H9 (cell line): ENCODE results near the gene SORCS2. TPM values are rescaled to one million over a fixed set of nuclear protein-coding genes. Genes with fewer than 3 reads are reported as not detected.

Experiments used
- DNase-seq: peaks from one replicate; pipeline ENCODE4 v3.0.0-alpha.2; 2017
- H2AFZ ChIP-seq: one replicate; pipeline ENCODE4 v1.6.1; 2013; ENCODE audit warnings: mild to moderate bottlenecking, low read length, control low read depth, moderate library complexity
- H2AK5ac ChIP-seq: 2 replicates; pipeline ENCODE4 v1.6.1; 2013; ENCODE audit warnings: low read length, control low read depth, mixed read lengths; ENCODE audit not compliant: insufficient read length
- H2BK120ac ChIP-seq: one replicate; pipeline ENCODE4 v1.6.1; 2013; ENCODE audit warnings: low read depth, mild to moderate bottlenecking, low read length, control low read depth, inconsistent platforms; ENCODE audit not compliant: poor library complexity, severe bottlenecking
- H2BK12ac ChIP-seq: 2 replicates; pipeline ENCODE4 v1.6.1; 2013; ENCODE audit warnings: low read length, control low read depth, mixed read lengths, low read depth; ENCODE audit not compliant: insufficient read length
- H2BK15ac ChIP-seq: 2 replicates; pipeline ENCODE4 v1.6.1; 2013; ENCODE audit warnings: low read depth, low read length, control low read depth
- H2BK20ac ChIP-seq: one replicate; pipeline ENCODE4 v1.6.1; 2013; ENCODE audit warnings: low read depth, mild to moderate bottlenecking, low read length, control low read depth, inconsistent platforms; ENCODE audit not compliant: poor library complexity, severe bottlenecking
- H2BK5ac ChIP-seq: 2 replicates; pipeline ENCODE4 v1.6.1; 2013; ENCODE audit warnings: low read length, control low read depth, mixed read lengths; ENCODE audit not compliant: insufficient read length
- H3K14ac ChIP-seq: 2 replicates; pipeline ENCODE4 v1.6.1; 2013; ENCODE audit warnings: low read length, control low read depth; ENCODE audit not compliant: insufficient read depth
- H3K18ac ChIP-seq: 2 replicates; pipeline ENCODE4 v1.6.1; 2013; ENCODE audit warnings: low read depth, mild to moderate bottlenecking, mixed read lengths, low read length, control low read depth; ENCODE audit not compliant: insufficient read length
- H3K23ac ChIP-seq: 2 replicates; pipeline ENCODE4 v1.6.1; 2013; ENCODE audit warnings: low read length, control low read depth, mixed read lengths, low read depth; ENCODE audit not compliant: insufficient read length
- H3K23me2 ChIP-seq: 2 replicates; pipeline ENCODE4 v1.6.1; 2013; ENCODE audit warnings: low read depth, mild to moderate bottlenecking, mixed read lengths, low read length, control low read depth; ENCODE audit not compliant: insufficient read length, poor library complexity, severe bottlenecking
- H3K27ac ChIP-seq: 2 replicates; pipeline ENCODE4 v1.5.1; 2013; ENCODE audit warnings: low read length, control low read depth, mixed read lengths, low read depth; ENCODE audit not compliant: insufficient read length
- H3K27me3 ChIP-seq: 2 replicates; pipeline ENCODE4 v1.6.1; 2013; ENCODE audit warnings: low read length, control low read depth, inconsistent platforms; ENCODE audit not compliant: insufficient read depth
- H3K4ac ChIP-seq: 2 replicates; pipeline ENCODE4 v1.6.1; 2013; ENCODE audit warnings: low read depth, mild to moderate bottlenecking, control low read depth, inconsistent platforms, low read length, moderate library complexity
- H3K4me1 ChIP-seq: 2 replicates; pipeline ENCODE4 v1.6.1; 2013; ENCODE audit warnings: low read length, control low read depth, inconsistent platforms; ENCODE audit not compliant: insufficient read depth
- H3K4me2 ChIP-seq: 2 replicates; pipeline ENCODE4 v1.6.1; 2013; ENCODE audit warnings: low read length, control low read depth, mixed read lengths; ENCODE audit not compliant: insufficient read length, insufficient read depth
- H3K56ac ChIP-seq: 2 replicates; pipeline ENCODE4 v1.6.1; 2013; ENCODE audit warnings: low read depth, mild to moderate bottlenecking, mixed read lengths, low read length, control low read depth; ENCODE audit not compliant: insufficient read length
- H3K79me1 ChIP-seq: 2 replicates; pipeline ENCODE4 v1.6.1; 2013; ENCODE audit warnings: low read depth, mild to moderate bottlenecking, moderate library complexity, low read length, control low read depth, inconsistent platforms; ENCODE audit not compliant: insufficient read depth, poor library complexity, severe bottlenecking
- H3K79me2 ChIP-seq: 2 replicates; pipeline ENCODE4 v1.6.1; 2013; ENCODE audit warnings: low read length, control low read depth, inconsistent platforms; ENCODE audit not compliant: insufficient read depth
- H3K9ac ChIP-seq: 2 replicates; pipeline ENCODE4 v1.6.1; 2013; ENCODE audit warnings: low read length, control low read depth, mixed read lengths; ENCODE audit not compliant: insufficient read length; ENCODE audit errors: extremely low read depth
- H3K9me3 ChIP-seq: one replicate; pipeline ENCODE4 v1.6.1; 2013; ENCODE audit warnings: low read depth, low read length, inconsistent platforms; ENCODE audit not compliant: control insufficient read depth
- H3T11ph ChIP-seq: one replicate; pipeline ENCODE4 v1.6.1; 2013; ENCODE audit warnings: mild to moderate bottlenecking, low read length, control low read depth, inconsistent platforms
- H4K20me1 ChIP-seq: one replicate; pipeline ENCODE4 v1.6.1; 2013; ENCODE audit not compliant: control insufficient read depth, insufficient read length, insufficient read depth
- H4K5ac ChIP-seq: 2 replicates; pipeline ENCODE4 v1.6.1; 2013; ENCODE audit warnings: low read depth, mild to moderate bottlenecking, mixed read lengths, low read length, control low read depth; ENCODE audit not compliant: insufficient read length
- H4K8ac ChIP-seq: replicated peaks from 2 replicates; pipeline ENCODE4 v1.6.1; 2013; ENCODE audit warnings: low read length, control low read depth, mixed read lengths, low read depth; ENCODE audit not compliant: insufficient read length
- H4K91ac ChIP-seq: 2 replicates; pipeline ENCODE4 v1.6.1; 2013; ENCODE audit warnings: low read depth, mild to moderate bottlenecking, moderate library complexity, mixed read lengths, low read length, control low read depth; ENCODE audit not compliant: insufficient read length
- H3K27ac Mint-ChIP-seq, 3 experiments: 2 replicates in 2 of 3; 3 replicates in 1 of 3; pipeline ENCODE4 v1.8.0; 2020 to 2021; ENCODE audit warnings: mixed read lengths in 3 of 3, mild to moderate bottlenecking in 1 of 3, moderate library complexity in 1 of 3
- H3K27me3 Mint-ChIP-seq: 2 replicates; pipeline ENCODE4 v1.8.0; 2021; ENCODE audit warnings: low read depth, mild to moderate bottlenecking, moderate library complexity, mixed read lengths
- H3K36me3 Mint-ChIP-seq, 3 experiments: 2 replicates in 2 of 3; 3 replicates in 1 of 3; pipeline ENCODE4 v1.8.0; 2020 to 2021; ENCODE audit warnings: low read depth in 3 of 3, mixed read lengths in 3 of 3; ENCODE audit not compliant: insufficient read depth in 1 of 3
- H3K4me1 Mint-ChIP-seq, 2 experiments: 2 replicates each; pipeline ENCODE4 v1.8.0; 2020; ENCODE audit warnings: mixed read lengths in 2 of 2
- H3K4me3 Mint-ChIP-seq, 2 experiments: 2 replicates in 1 of 2; 3 replicates in 1 of 2; pipeline ENCODE4 v1.8.0; 2020 to 2021; ENCODE audit warnings: mild to moderate bottlenecking in 2 of 2, mixed read lengths in 2 of 2, moderate library complexity in 1 of 2
- H3K9me3 Mint-ChIP-seq, 2 experiments: 2 replicates in 1 of 2; 3 replicates in 1 of 2; pipeline ENCODE4 v1.8.0; 2020; ENCODE audit warnings: mild to moderate bottlenecking in 2 of 2, mixed read lengths in 2 of 2, moderate library complexity in 1 of 2
- CTCF ChIP-seq: fragments of 200-600 bp; sonication (generic); conservative IDR thresholded peaks from 3 replicates; pipeline ENCODE4 v1.8.0; 2021; ENCODE audit warnings: antibody characterized with exemption, mild to moderate bottlenecking
- WGBS: extraction: QIAGEN DNeasy Blood & Tissue Kit; methylation state at CpG from one replicate; pipeline ENCODE4 v1.1.7; 2013; ENCODE audit warnings: missing lambda C conversion rate, low lambda C conversion rate, mixed read lengths; ENCODE audit not compliant: insufficient read length; ENCODE audit errors: extremely low coverage; 5-methylcytosine and 5-hydroxymethylcytosine counted together
- total RNA-seq: library from RNA; stranded (reverse); gene quantifications from 2 replicates; pipeline ENCODE4 v1.2.1, GENCODE V29; 2021

SORCS2 gene
- total RNA-seq, 1 experiment from 2014 or later, result 0.57 TPM

GRCh38 chr4:7252510-7253340 lies 60.4 kb downstream of the SORCS2 start:
- Histone ChIP-seq H2BK5ac (no peak overlapping the region), H4K91ac (no peak overlapping the region), H3K23me2 (peaks cover 2% of the 10 kb centered on the region), H2BK20ac (no peak overlapping the region), H2AK5ac (no peak overlapping the region), H3K27ac (no peak overlapping the region), H3K56ac (no peak overlapping the region), H3K79me2 (no peaks in the 10 kb centered on the region), H3T11ph (no peak overlapping the region), H3K4me1 (no peaks in the 10 kb centered on the region), H3K9ac (no peak overlapping the region), H4K20me1 (no peaks in the 10 kb centered on the region), H3K27me3 (no peaks in the 10 kb centered on the region), H3K9me3 (no peaks in the 10 kb centered on the region), H3K4ac (no peak overlapping the region), H3K18ac (no peak overlapping the region), H3K14ac (no peak overlapping the region; the same call in 1 of the 2 replicates), H2BK12ac (no peak overlapping the region), H3K23ac (no peak overlapping the region), H2BK120ac (no peak overlapping the region), H3K79me1 (no peaks in the 10 kb centered on the region), H4K5ac (no peak overlapping the region), H2BK15ac (no peak overlapping the region), H4K8ac (no peak overlapping the region), H3K4me2 (no peak overlapping the region), H2AFZ (no peak overlapping the region)
- 0 out of 4 replicates have a peak, but pooled peaks cover 0 to 12% of the 10 kb centered on the region in 2 experiments for H3K4me1 Mint-ChIP-seq
- peaks cover 0 to 2% of the 10 kb centered on the region in 2 experiments; a peak in 2 of 5 replicates for H3K9me3 Mint-ChIP-seq
- WGBS, result no CpG with 5 or more reads among the region's 15 CpGs
- H3K36me3 Mint-ChIP-seq, result peaks cover 0 to 6% (median 2%) of the 10 kb centered on the region in 3 experiments; a peak in 3 of 7 replicates
- 0 out of 7 replicates have a peak overlapping the region, but pooled peaks of 1 of the 3 experiments have one; percentile 60 for H3K27ac Mint-ChIP-seq
- no peak overlapping the region for H3K4me3 Mint-ChIP-seq
- DNase-seq, result no peak
- no peaks in the 10 kb centered on the region; the same call in none of the 2 replicates for H3K27me3 Mint-ChIP-seq
- TF ChIP-seq CTCF, result no peak
